HG03159 (cell line): ENCODE results near the gene SPRED3.

Source experiments
- ATAC-seq: cut with Tn5 transposase; IDR thresholded peaks from one replicate; pipeline ENCODE4 v1.9.1; 2021; ENCODE audit warnings: mild to moderate bottlenecking, moderate library complexity; ENCODE audit not compliant: unreplicated experiment

Gene SPRED3

GRCh38 chr19:38443458-38443999 lies 55.0 kb downstream of the SPRED3 start:
- ATAC-seq: no peak

DNA sequence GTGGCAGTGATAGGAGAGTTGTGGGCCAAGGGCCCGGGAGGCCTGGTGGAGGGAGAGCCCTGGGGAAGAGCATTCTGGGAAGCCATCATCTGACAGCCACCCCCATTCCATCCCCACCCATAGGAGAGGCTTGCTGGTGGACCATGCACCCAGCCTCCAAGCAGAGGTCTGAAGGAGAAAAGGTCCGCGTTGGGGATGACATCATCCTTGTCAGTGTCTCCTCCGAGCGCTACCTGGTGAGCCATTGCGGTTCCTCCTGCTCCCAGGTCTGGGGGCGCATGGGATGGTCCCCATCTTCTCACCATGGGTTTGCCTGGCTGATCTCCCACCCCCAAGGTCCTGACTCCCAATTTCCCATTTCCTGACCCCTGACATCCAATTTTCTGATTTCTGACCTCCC lies 55.5 kb downstream of the SPRED3 start:
- no peak for ATAC-seq

DNA sequence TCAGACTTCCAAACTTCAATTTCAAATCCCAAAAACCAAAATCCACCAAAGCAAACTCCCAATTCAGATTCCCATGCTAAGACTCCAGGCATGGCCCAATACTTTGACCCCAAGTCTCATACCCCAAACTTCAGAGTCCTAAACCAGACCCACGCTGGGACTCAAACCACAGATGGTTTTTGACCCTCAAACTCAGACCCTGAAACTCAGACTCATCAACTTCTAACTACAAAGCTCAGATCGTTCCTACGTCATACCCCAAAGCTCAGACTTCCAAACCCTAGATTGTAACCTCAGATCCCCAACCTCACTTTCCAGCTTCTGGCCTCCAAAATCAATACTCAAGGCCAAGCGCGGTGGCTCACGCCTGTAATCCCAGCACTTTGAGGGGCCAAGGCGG lies 56.9 kb downstream of the SPRED3 start:
- no peak for ATAC-seq

DNA sequence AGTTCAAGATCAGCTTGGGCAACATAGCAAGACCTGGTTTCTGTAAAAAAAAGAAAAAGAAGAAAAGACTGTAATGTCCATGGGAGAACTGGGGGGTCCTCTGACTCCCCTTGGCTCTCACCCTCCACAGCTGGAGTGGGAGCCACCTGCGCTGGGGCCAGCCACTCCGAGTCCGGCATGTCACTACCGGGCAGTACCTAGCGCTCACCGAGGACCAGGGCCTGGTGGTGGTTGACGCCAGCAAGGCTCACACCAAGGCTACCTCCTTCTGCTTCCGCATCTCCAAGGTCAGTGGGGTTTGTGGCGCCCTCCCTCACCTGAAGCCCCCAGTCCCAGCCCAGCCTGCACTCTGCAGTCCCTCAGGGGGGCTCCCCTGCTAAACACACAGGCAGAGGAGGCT lies 59.7 kb downstream of the SPRED3 start:
- ATAC-seq: no peak
